Astrocyte of the cerebellum (primary cell): ENCODE results near the gene OVAAL.

Experiments
- DNase-seq: peaks from one replicate; pipeline ENCODE4 v3.0.0-alpha.2; 2011; ENCODE audit warnings: low read depth
- H3K4me3 ChIP-seq: 2 replicates; pipeline ENCODE4 v1.5.1; 2011; ENCODE audit warnings: mild to moderate bottlenecking, low read depth, low read length, moderate library complexity
- in situ Hi-C: cut with HindIII; loops from 2 replicates; pipeline ENCODE4 v1.10.0; 2017; ENCODE audit warnings: low sequenced_read_pairs
- TF ChIP-seq, protein P1 (sequence below): IDR thresholded peaks from 2 replicates; pipeline ENCODE4 v1.5.1; 2012; ENCODE audit warnings: low read length, low read depth, moderate library complexity, mild to moderate bottlenecking; ENCODE audit errors: missing control alignments

OVAAL gene

DNA sequence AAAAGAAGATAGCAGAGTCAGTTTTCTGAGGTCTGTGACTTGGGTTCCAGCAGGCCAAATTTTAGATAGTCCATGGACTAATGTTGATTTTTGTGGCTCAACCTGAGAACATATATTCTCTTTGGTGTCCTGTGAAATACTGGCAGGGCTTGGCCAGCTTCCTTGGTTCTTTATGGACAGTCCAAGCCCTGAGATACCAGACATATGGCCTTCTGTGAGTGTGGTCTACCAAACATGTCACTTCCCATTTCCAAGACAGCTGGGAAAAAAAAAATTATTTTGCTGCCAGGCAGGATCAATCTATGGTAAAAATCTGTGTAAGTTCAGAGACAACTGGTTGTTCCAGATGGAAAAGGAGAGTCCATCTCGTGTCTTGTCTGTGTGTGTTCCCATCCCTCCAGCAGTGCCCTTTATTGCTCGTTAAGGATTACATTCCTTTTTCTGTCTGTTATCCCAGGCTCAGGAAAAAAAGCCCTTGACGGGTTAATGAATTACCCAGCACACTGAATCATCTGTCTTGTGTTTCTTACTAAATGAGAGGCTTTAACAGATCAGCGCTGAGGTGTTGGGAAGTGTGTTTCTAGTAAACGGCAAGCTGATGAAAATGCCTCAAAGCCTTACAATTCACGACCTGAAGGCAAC lies 39.7 kb downstream of the OVAAL start:
- no peak overlapping the region for H3K4me3 ChIP-seq
- in situ Hi-C loops, result no loop called here
- TF ChIP-seq, protein P1, sequence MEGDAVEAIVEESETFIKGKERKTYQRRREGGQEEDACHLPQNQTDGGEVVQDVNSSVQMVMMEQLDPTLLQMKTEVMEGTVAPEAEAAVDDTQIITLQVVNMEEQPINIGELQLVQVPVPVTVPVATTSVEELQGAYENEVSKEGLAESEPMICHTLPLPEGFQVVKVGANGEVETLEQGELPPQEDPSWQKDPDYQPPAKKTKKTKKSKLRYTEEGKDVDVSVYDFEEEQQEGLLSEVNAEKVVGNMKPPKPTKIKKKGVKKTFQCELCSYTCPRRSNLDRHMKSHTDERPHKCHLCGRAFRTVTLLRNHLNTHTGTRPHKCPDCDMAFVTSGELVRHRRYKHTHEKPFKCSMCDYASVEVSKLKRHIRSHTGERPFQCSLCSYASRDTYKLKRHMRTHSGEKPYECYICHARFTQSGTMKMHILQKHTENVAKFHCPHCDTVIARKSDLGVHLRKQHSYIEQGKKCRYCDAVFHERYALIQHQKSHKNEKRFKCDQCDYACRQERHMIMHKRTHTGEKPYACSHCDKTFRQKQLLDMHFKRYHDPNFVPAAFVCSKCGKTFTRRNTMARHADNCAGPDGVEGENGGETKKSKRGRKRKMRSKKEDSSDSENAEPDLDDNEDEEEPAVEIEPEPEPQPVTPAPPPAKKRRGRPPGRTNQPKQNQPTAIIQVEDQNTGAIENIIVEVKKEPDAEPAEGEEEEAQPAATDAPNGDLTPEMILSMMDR, result no peak
- DNase-seq, result no peak

DNA sequence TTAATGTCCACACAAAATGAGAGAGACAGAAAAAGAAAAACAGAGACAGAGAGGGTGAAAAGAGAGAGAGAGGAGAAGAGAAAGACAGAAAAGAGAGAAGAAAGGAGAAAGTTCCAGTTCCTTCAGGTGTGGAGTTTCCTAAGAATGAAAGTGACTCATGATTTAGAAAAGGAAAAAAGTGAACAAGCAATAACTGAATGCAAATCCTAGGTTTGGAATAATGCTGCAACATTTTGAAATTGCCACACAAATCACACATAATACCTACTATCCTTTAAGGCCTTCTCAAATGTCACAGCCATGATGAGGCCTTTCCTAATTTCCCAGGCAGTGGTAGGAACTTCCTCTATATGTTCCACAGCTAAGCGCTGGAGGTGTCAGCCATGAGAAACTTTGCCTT lies 41.6 kb downstream of the OVAAL start:
- TF ChIP-seq, protein P1, result no peak
- in situ Hi-C loops, result no loop called here
- DNase-seq, result no peak
- H3K4me3 ChIP-seq, result no peak overlapping the region

DNA sequence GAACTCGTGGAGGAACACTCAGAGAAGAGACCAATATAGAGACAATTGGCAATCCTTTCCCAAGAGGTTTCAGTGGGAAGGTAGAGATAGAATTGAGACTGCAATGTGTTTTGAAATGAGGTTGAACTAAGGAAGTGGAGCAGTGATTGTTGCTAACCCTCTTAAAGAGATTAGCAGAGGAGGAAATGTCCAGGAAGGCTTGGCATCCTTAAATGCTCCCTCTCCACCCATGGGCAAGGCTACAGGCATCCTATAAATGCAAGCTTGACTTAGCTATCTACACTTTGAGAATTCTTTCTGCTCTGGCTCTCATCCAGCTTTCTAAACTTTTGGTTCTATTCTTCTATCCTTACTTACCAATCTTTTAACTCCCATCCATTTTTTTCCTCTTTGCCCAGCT lies 42.7 kb downstream of the OVAAL start:
- no peak for DNase-seq
- no peak overlapping the region for H3K4me3 ChIP-seq
- TF ChIP-seq, protein P1, result no peak
- in situ Hi-C loops, result no loop called here

DNA sequence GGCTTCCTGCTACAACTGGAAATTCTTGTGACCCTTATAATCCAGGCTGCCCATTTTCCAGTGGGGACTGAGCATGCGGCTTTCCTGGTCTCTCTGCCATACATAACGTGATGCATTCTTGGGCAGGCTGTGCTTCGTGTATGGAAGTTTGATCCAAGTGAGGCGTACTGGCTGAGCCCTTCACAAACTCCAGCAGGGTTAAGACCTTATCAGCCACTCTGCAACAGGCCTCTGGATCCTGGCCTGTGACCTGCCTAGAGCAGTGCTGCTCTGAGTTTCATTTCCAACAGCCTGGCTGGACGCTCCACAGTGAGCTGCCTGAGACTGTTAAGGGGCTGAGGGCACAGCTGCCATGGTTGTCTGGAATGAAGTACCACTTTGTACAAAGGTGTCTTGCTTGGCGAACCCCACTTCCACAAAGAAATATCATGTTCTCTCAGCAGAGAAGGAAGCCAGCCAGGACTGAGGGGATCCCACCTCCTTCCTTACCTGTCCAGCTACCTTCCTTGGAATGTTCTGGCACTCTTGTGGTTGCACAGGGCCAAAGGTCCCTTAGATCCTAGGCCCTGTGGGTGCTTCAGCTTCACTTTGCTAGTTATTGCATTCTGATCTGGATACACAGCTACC lies 44.6 kb downstream of the OVAAL start:
- H3K4me3 ChIP-seq, result no peak overlapping the region
- TF ChIP-seq, protein P1, result no peak
- in situ Hi-C loops, result no loop called here
- no peak for DNase-seq

DNA sequence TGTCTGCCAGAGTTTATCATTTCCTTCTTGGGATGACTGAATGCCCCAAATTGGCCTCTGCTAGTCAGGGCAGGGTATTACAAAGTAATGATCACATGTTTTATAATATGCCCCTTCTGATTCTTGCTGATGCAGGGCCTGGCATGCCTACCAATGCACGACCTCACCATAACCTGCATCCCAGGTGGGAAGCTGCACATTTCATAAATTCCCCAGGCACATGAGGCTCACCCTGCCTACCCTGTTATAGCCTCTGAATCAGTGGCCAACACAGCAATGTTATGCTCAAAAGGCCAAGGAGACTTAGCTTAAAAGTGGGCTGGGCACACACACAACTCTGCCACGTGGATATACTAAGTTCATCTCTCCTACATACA lies 45.1 kb downstream of the OVAAL start:
- TF ChIP-seq, protein P1, result no peak
- in situ Hi-C loops, result no loop called here
- no peak for DNase-seq
- no peak overlapping the region for H3K4me3 ChIP-seq

GRCh38 chr1:180606155-180606554 lies 47.4 kb downstream of the OVAAL start:
- no peak for DNase-seq
- no peak overlapping the region for H3K4me3 ChIP-seq
- in situ Hi-C loops, result no loop called here
- TF ChIP-seq, protein P1, result no peak
